H1 (cell line): Measurements from ENCODE around the gene CCDC106. TPM values are rescaled to one million over a fixed set of nuclear protein-coding genes. Genes with fewer than 3 reads are reported as not detected.

Experiments used
- CTCF ChIA-PET: fragments of 300-600 bp; sonication (Branson Sonifier 250); formaldehyde crosslinking; loops from one replicate; lab custom pipeline; 2021; ENCODE audit not compliant: partially characterized antibody; lab: Charles Lee
- POLR2A ChIA-PET: fragments of 300-600 bp; sonication (Branson Sonifier 250); formaldehyde crosslinking; loops from one replicate; lab custom pipeline; 2021; ENCODE audit warnings: inconsistent platforms; ENCODE audit not compliant: partially characterized antibody; lab: Charles Lee
- DNase-seq, 2 experiments: peaks; one replicate each; pipeline versions ENCODE4 v3.0.0 to v3.0.0-alpha.2; 2010 to 2022; ENCODE audit warnings: low spot score in 2 of 2, low read depth in 1 of 2, mixed read lengths in 1 of 2
- FAIRE-seq: peaks from 2 replicates; lab custom pipeline; 2011; peaks lifted over from hg19 to GRCh38; lab: Jason Lieb, UNC
- H2AFZ ChIP-seq: 2 replicates; pipeline ENCODE4 v1.8.1; 2012; ENCODE audit warnings: low read length, inconsistent platforms
- H2AK5ac ChIP-seq: 2 replicates; pipeline ENCODE4 v1.6.1; 2013; ENCODE audit warnings: low read depth, low read length
- H2BK120ac ChIP-seq: replicated peaks from 2 replicates; pipeline ENCODE3; 2013; ENCODE audit warnings: low read depth, low read length, inconsistent platforms
- H2BK12ac ChIP-seq: 2 replicates; pipeline ENCODE4 v1.6.1; 2013; ENCODE audit warnings: low read depth, low read length
- H2BK15ac ChIP-seq: 2 replicates; pipeline ENCODE4 v1.6.1; 2013; ENCODE audit warnings: low read length
- H2BK20ac ChIP-seq: 2 replicates; pipeline ENCODE4 v1.6.1; 2013; ENCODE audit warnings: low read length
- H2BK5ac ChIP-seq: 2 replicates; pipeline ENCODE4 v1.6.1; 2013; ENCODE audit warnings: low read depth, low read length
- H3K14ac ChIP-seq: 2 replicates; pipeline ENCODE4 v1.6.1; 2013; ENCODE audit warnings: inconsistent platforms; ENCODE audit not compliant: insufficient read length
- H3K18ac ChIP-seq: 2 replicates; pipeline ENCODE4 v1.6.1; 2013; ENCODE audit warnings: low read length; ENCODE audit errors: extremely low read depth
- H3K23ac ChIP-seq: 2 replicates; pipeline ENCODE4 v1.6.1; 2013; ENCODE audit warnings: inconsistent platforms; ENCODE audit not compliant: insufficient read length
- H3K23me2 ChIP-seq: 2 replicates; pipeline ENCODE4 v1.6.1; 2013; ENCODE audit warnings: low read depth, low read length
- H3K27ac ChIP-seq: 2 replicates; pipeline ENCODE4 v1.6.1; 2011; ENCODE audit warnings: low read depth, low read length, inconsistent platforms
- H3K27me3 ChIP-seq, 4 experiments: replicated peaks in 1 of 4; 1 replicate in 1 of 4; 2 replicates in 3 of 4; pipeline versions ENCODE4 v1.6.1 to v1.8.1; 2011 to 2013; ENCODE audit warnings: low read length in 3 of 4, mild to moderate bottlenecking in 3 of 4, inconsistent platforms in 2 of 4, mixed read lengths in 2 of 4, moderate library complexity in 1 of 4; ENCODE audit not compliant: control insufficient read depth in 3 of 4, insufficient read depth in 3 of 4; ENCODE audit errors: extremely low read depth in 1 of 4
- H3K36me3 ChIP-seq, 4 experiments: 2 replicates each; pipeline versions ENCODE4 v1.6.1 to v1.8.1; 2011 to 2013; ENCODE audit warnings: mild to moderate bottlenecking in 4 of 4, low read length in 3 of 4, moderate library complexity in 2 of 4, control low read depth in 1 of 4, inconsistent platforms in 1 of 4; ENCODE audit not compliant: insufficient read depth in 4 of 4, control insufficient read depth in 2 of 4
- H3K4ac ChIP-seq: replicated peaks from 2 replicates; pipeline ENCODE3; 2013; ENCODE audit warnings: low read length, low read depth, mixed read lengths, inconsistent platforms; ENCODE audit not compliant: insufficient read length
- H3K4me1 ChIP-seq, 4 experiments: replicated peaks in 1 of 4; 1 replicate in 1 of 4; 2 replicates in 3 of 4; pipeline versions ENCODE4 v1.6.1 to v1.8.1; 2011 to 2013; ENCODE audit warnings: low read length in 3 of 4, inconsistent platforms in 2 of 4, mixed read lengths in 1 of 4; ENCODE audit not compliant: insufficient read depth in 4 of 4, control insufficient read depth in 3 of 4
- H3K4me2 ChIP-seq, 2 experiments: 2 replicates each; pipeline versions ENCODE4 v1.6.1 to v1.8.1; 2011 to 2013; ENCODE audit warnings: low read depth in 2 of 2, low read length in 2 of 2, control low read depth in 1 of 2, inconsistent platforms in 1 of 2, mild to moderate bottlenecking in 1 of 2; ENCODE audit not compliant: insufficient read depth in 1 of 2
- H3K4me3 ChIP-seq, 4 experiments: fragments of 200-600, 300-600 bp in 1 of 4; sonication (generic), shearing (Covaris generic), sonication (Bioruptor Twin) in 1 of 4; 2 replicates each; pipeline versions ENCODE4 v1.5.1 to v1.8.1; 2011 to 2016; ENCODE audit warnings: low read length in 4 of 4, low read depth in 3 of 4, control low read depth in 2 of 4, inconsistent platforms in 2 of 4, mild to moderate bottlenecking in 2 of 4, mixed read lengths in 1 of 4, moderate library complexity in 1 of 4; ENCODE audit not compliant: insufficient read depth in 2 of 4; ENCODE audit errors: extremely low read depth in 1 of 4
- H3K56ac ChIP-seq: replicated peaks from 2 replicates; pipeline ENCODE3; 2013; ENCODE audit warnings: low read depth, mild to moderate bottlenecking, mixed read lengths, low read length, inconsistent platforms; ENCODE audit not compliant: insufficient read length
- H3K79me1 ChIP-seq: 2 replicates; pipeline ENCODE4 v1.6.1; 2013; ENCODE audit warnings: low read depth, low read length, control low read depth
- H3K79me2 ChIP-seq, 2 experiments: 2 replicates each; pipeline versions ENCODE4 v1.6.1 to v1.8.1; 2012 to 2013; ENCODE audit warnings: low read length in 2 of 2, mild to moderate bottlenecking in 2 of 2, inconsistent platforms in 1 of 2; ENCODE audit not compliant: insufficient read depth in 2 of 2, control insufficient read depth in 1 of 2
- H3K9ac ChIP-seq, 4 experiments: replicated peaks in 1 of 4; 1 replicate in 1 of 4; 2 replicates in 3 of 4; pipeline versions ENCODE4 v1.6.1 to v1.8.1; 2011 to 2013; ENCODE audit warnings: low read depth in 3 of 4, low read length in 3 of 4, control low read depth in 2 of 4, mild to moderate bottlenecking in 2 of 4, moderate library complexity in 2 of 4, inconsistent platforms in 1 of 4; ENCODE audit errors: extremely low read depth in 1 of 4
- H3K9me3 ChIP-seq, 2 experiments: 2 replicates each; pipeline versions ENCODE4 v1.6.1 to v1.8.1; 2012 to 2013; ENCODE audit warnings: mild to moderate bottlenecking in 2 of 2, moderate library complexity in 2 of 2, control low read depth in 1 of 2, inconsistent platforms in 1 of 2, low read depth in 1 of 2, low read length in 1 of 2, mixed read lengths in 1 of 2; ENCODE audit not compliant: insufficient read depth in 2 of 2
- H4K20me1 ChIP-seq, 2 experiments: replicated peaks in 1 of 2; 2 replicates each; pipeline versions ENCODE3 to v1.8.1; 2011 to 2013; ENCODE audit warnings: inconsistent platforms in 2 of 2, low read length in 2 of 2, mild to moderate bottlenecking in 1 of 2; ENCODE audit not compliant: insufficient read depth in 2 of 2, control insufficient read depth in 1 of 2
- H4K5ac ChIP-seq: 2 replicates; pipeline ENCODE4 v1.6.1; 2013; ENCODE audit warnings: low read length, low read depth, mixed read lengths, inconsistent platforms; ENCODE audit not compliant: insufficient read length
- H4K8ac ChIP-seq: 2 replicates; pipeline ENCODE4 v1.8.0; 2013; ENCODE audit warnings: mild to moderate bottlenecking, moderate library complexity, low read length, inconsistent platforms; ENCODE audit not compliant: insufficient read depth; ENCODE audit errors: extremely low read depth
- H4K91ac ChIP-seq: replicated peaks from 2 replicates; pipeline ENCODE3; 2013; ENCODE audit warnings: low read length, mixed read lengths, inconsistent platforms; ENCODE audit not compliant: insufficient read length
- ATF2 ChIP-seq: IDR thresholded peaks from 2 replicates; pipeline ENCODE4 v1.6.1; 2012; ENCODE audit warnings: low read length, inconsistent platforms
- ATF3 ChIP-seq: IDR thresholded peaks from 2 replicates; pipeline ENCODE4 v1.6.1; 2011; ENCODE audit warnings: low read depth, mild to moderate bottlenecking, low read length; ENCODE audit not compliant: insufficient read depth
- BRCA1 ChIP-seq: IDR thresholded peaks from 2 replicates; pipeline ENCODE4 v1.6.1; 2012; ENCODE audit warnings: low read depth, low read length, improper control_type of control experiment
- CBX8 ChIP-seq: fragments of 300-800, 300-1000 bp; sonication (generic); IDR thresholded peaks from 2 replicates; pipeline ENCODE4 v1.7.1; 2016; ENCODE audit warnings: low read depth, low read length, borderline replicate concordance
- CHD1 ChIP-seq: IDR thresholded peaks from 2 replicates; pipeline ENCODE4 v1.6.1; 2012; ENCODE audit warnings: low read depth, low read length, improper control_type of control experiment
- GABPA ChIP-seq: IDR thresholded peaks from 2 replicates; pipeline ENCODE4 v1.6.1; 2011; ENCODE audit warnings: mild to moderate bottlenecking, low read length, moderate library complexity, borderline replicate concordance; ENCODE audit not compliant: insufficient read depth
- JUND ChIP-seq: IDR thresholded peaks from 2 replicates; pipeline ENCODE4 v1.6.1; 2011; ENCODE audit warnings: mild to moderate bottlenecking, improper control_type of control experiment, low read length
- PHF8 ChIP-seq: fragments of 200-600 bp; sonication (generic); conservative IDR thresholded peaks from 2 replicates; pipeline ENCODE4 v1.7.1; 2012; ENCODE audit warnings: low read depth, mild to moderate bottlenecking, inconsistent platforms, low read length, moderate library complexity
- SIN3A ChIP-seq, 2 experiments: IDR thresholded peaks in 1 of 2; conservative IDR thresholded peaks in 1 of 2; 2 replicates each; pipeline ENCODE4 v1.6.1; 2011 to 2012; ENCODE audit warnings: low read length in 2 of 2, improper control_type of control experiment in 1 of 2, low read depth in 1 of 2, mild to moderate bottlenecking in 1 of 2
- SRF ChIP-seq: IDR thresholded peaks from 2 replicates; pipeline ENCODE4 v1.6.1; 2011; ENCODE audit warnings: mild to moderate bottlenecking, low read depth, low read length, moderate library complexity
- WGBS, 2 experiments: shearing (Covaris generic) in 1 of 2; methylation state at CpG; one replicate each; pipeline versions ENCODE4 v1.1.6 to v1.1.7; 2013 to 2015; ENCODE audit warnings: low lambda C conversion rate in 2 of 2, mixed read lengths in 2 of 2, inconsistent platforms in 1 of 2, low coverage in 1 of 2, missing lambda C conversion rate in 1 of 2; ENCODE audit not compliant: insufficient replicate concordance in 2 of 2, insufficient coverage in 1 of 2, insufficient read length in 1 of 2; ENCODE audit errors: extremely low coverage in 1 of 2, missing lambda C conversion rate in 1 of 2; 5-methylcytosine and 5-hydroxymethylcytosine counted together
- polyA plus RNA-seq, 7 experiments: library from polyadenylated mRNA; depleted of rRNA in 3 of 7; stranded (reverse) in 5 of 7; unstranded in 2 of 7; fragments of >200 nt in 5 of 7; fragments of 200-250 nt in 2 of 7; gene quantifications; 1 replicate in 5 of 7; 2 replicates in 1 of 7; 4 replicates in 1 of 7; pipeline versions ENCODE4 v1.2.1 to v1.2.3, GENCODE V29; 2011 to 2013; ENCODE audit warnings: missing spikeins in 2 of 7, mixed read lengths in 2 of 7
- total RNA-seq: library from RNA; stranded (reverse); fragmentation: NEBNext Ultra II Directional; extraction: Animal tissue kit (Norgen Biotek cat#: 25700); gene quantifications from 2 replicates; pipeline ENCODE4 v1.2.1, GENCODE V29; 2021

The CCDC106 gene
- total and polyA plus RNA-seq, 2 of the 8 experiments (the other 6 are each of a cell fraction or from before 2014, with no cell fraction given), result 12.0 to 20.1 TPM

GRCh38 chr19:55673465-55673864 lies 25.5 kb downstream of the CCDC106 start:
- 0 out of 7 replicates have a peak overlapping the region, but pooled peaks of 1 of the 4 experiments have one; percentile 34 for H3K9ac ChIP-seq
- CTCF ChIA-PET, result interaction anchor here (0.7 kb wide), 1 partner anchor 19 kb away, joined by 3 read pairs; the partner anchor contains the start of gene U2AF2
- DNase-seq, result no peak
- peak overlapping the region; percentile 59; the same call in 1 of the 2 replicates for H4K8ac ChIP-seq
- H2BK12ac ChIP-seq, result no peak overlapping the region
- H3K56ac ChIP-seq, result no peak overlapping the region
- H3K36me3 ChIP-seq, result peaks cover 14 to 25% (median 21%) of the 10 kb centered on the region in 4 experiments; a peak in 7 of 8 replicates
- H2AK5ac ChIP-seq, result 0 out of 2 replicates have a peak overlapping the region, but pooled peaks have one; percentile 65
- no peak overlapping the region for H2BK15ac ChIP-seq
- WGBS, 2 experiments, result 91% methylated on average over 9 of the region's 9 CpGs; no CpG with 5 or more reads in 1 of the 2 experiments
- H3K14ac ChIP-seq, result no peak overlapping the region
- no peaks in the 10 kb centered on the region for H3K27me3 ChIP-seq
- H3K23me2 ChIP-seq, result peaks cover 5% of the 10 kb centered on the region; the same call in 1 of the 2 replicates
- POLR2A ChIA-PET, result interaction anchor here (0.9 to 2.5 kb wide), 6 partner anchors 9 to 33 kb away, joined by 3 to 18 read pairs (median 4); partner anchors contain the start of genes U2AF2 and ZNF580
- no peak overlapping the region for H2BK120ac ChIP-seq
- peak overlapping the region; percentile 23 to 58; a peak in 3 of 4 replicates for H3K4me2 ChIP-seq
- no peak overlapping the region for H3K4ac ChIP-seq
- peaks cover 20 to 38% of the 10 kb centered on the region in 2 experiments for H4K20me1 ChIP-seq
- no peak overlapping the region for H4K5ac ChIP-seq
- 0 out of 2 replicates have a peak overlapping the region, but pooled peaks have one; percentile 78 for H2BK5ac ChIP-seq
- 0 out of 8 replicates have a peak overlapping the region, but pooled peaks of 1 of the 4 experiments have one; percentile 2 for H3K4me3 ChIP-seq
- H3K18ac ChIP-seq, result no peak overlapping the region
- H2BK20ac ChIP-seq, result no peak overlapping the region
- peaks cover 12% of the 10 kb centered on the region for H3K79me1 ChIP-seq
- FAIRE-seq, result no peak
- peaks cover 21 to 64% of the 10 kb centered on the region in 2 experiments for H3K79me2 ChIP-seq
- no peak overlapping the region for H3K23ac ChIP-seq
- no peak overlapping the region for H4K91ac ChIP-seq
- no peak overlapping the region for H3K27ac ChIP-seq
- H3K9me3 ChIP-seq, result no peaks in the 10 kb centered on the region
- peaks cover 0 to 11% (median 6%) of the 10 kb centered on the region in 4 experiments; a peak in 5 of 7 replicates for H3K4me1 ChIP-seq
- H2AFZ ChIP-seq, result no peak overlapping the region
- TF ChIP-seq ATF2 (no peak), GABPA (no peak), JUND (no peak), PHF8 (no peak), CBX8 (no peak), BRCA1 (no peak), ATF3 (no peak), SIN3A (conservative IDR thresholded peaks at IDR 0.05 in 1 of 2, IDR thresholded peaks at IDR 0.05 in 1 of 2; ENCODE audit: low read depth in 1 of 2, low read length in 2 of 2) (no peak), CHD1 (no peak), SRF (no peak)
